NT2/D1 (cell line): ENCODE measurements around the gene OR5C1.

Experiments
- SUZ12 ChIP-seq: IDR thresholded peaks from 2 replicates; pipeline ENCODE4 v1.6.1; 2011; ENCODE audit not compliant: insufficient read length, insufficient read depth; ENCODE audit errors: extremely low read depth
- ZNF274 ChIP-seq: IDR thresholded peaks from 2 replicates; pipeline ENCODE4 v1.6.1; 2011; ENCODE audit warnings: mild to moderate bottlenecking, low read depth, low read length

DNA sequence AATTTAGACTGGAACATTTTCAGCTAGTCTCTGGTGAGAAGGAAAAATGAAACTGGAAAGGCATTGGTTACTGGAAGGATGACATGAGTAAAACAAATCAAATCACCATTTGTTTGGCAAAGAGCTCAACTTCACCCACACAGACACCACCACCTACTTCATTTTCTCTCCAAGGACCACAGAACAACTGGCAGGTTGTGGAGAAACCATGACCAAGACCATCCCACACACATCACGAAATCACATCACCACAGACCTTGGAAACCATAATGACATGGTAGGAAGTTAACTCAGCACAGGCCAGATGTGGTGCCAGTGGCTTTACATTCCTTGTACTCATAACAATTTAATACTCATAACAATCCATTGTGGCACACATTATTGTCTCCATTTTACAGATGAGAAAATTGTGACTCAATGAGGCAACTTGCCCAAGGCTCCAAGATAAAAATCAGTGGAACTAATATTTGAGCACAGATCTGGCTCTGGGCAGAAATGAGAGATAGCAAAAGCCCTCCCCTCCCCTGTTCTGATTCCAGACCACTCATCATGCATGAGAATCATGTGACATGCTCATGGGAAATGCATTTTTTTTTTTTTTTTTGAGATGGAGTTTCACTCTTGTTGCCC lies 18.7 kb downstream of the OR5C1 start:
- TF ChIP-seq SUZ12 (no peak), ZNF274 (no peak)
